Ascending aorta (tissue), 2 donors: ENCODE data around the gene COQ2. TPM values are rescaled to one million over a fixed set of nuclear protein-coding genes. Genes with fewer than 3 reads are reported as not detected.

ENCODE experiments used
- DNase-seq, 2 donors: peaks; one replicate each; pipeline ENCODE4 v3.0.0-alpha.2; 2019; ENCODE audit warnings: low spot score in 2 of 2
- H3K27ac ChIP-seq, 2 donors: fragments of 200-600 bp; sonication (generic); one replicate each; pipeline ENCODE4 v1.5.1; 2016 to 2017; ENCODE audit warnings: mild to moderate bottlenecking in 1 of 2
- H3K27me3 ChIP-seq: fragments of 200-600 bp; sonication (generic); one replicate; pipeline ENCODE4 v1.5.1; 2017
- H3K36me3 ChIP-seq, 2 donors: fragments of 200-600 bp; sonication (generic); one replicate each; pipeline ENCODE4 v1.5.1; 2016
- H3K4me1 ChIP-seq, 2 donors: fragments of 200-600 bp; sonication (generic); one replicate each; pipeline ENCODE4 v1.5.1; 2016 to 2017; ENCODE audit warnings: mild to moderate bottlenecking in 1 of 2
- H3K4me3 ChIP-seq, 2 donors: fragments of 200-600 bp; sonication (generic); one replicate each; pipeline ENCODE4 v1.5.1; 2016 to 2017; ENCODE audit warnings: mild to moderate bottlenecking in 1 of 2
- H3K9me3 ChIP-seq, 2 donors: fragments of 200-600 bp; sonication (generic); one replicate each; pipeline ENCODE4 v1.5.1; 2016
- intact Hi-C: fragments of 100-400 bp; cut with DNase I; formaldehyde crosslinking; loops from one replicate; pipeline ENCODE4 v1.15.1; 2023
- total RNA-seq: library from RNA; depleted of rRNA; stranded (reverse); fragments of >200 nt; gene quantifications from one replicate; pipeline ENCODE4 v1.1.0, GENCODE V29; 2016
- TF ChIP-seq, protein P1 (sequence below), 3 experiments: fragments of 200-600 bp in 2 of 3; fragments of 450-650 bp in 1 of 3; sonication (generic) in 2 of 3; IDR thresholded peaks; one replicate each; pipeline ENCODE4 v1.5.1; 2016 to 2019; ENCODE audit warnings: antibody characterized with exemption in 3 of 3, mild to moderate bottlenecking in 1 of 3, moderate library complexity in 1 of 3

The COQ2 gene
- total RNA-seq, 1 donor from 2014 or later, result 9.7 TPM

DNA sequence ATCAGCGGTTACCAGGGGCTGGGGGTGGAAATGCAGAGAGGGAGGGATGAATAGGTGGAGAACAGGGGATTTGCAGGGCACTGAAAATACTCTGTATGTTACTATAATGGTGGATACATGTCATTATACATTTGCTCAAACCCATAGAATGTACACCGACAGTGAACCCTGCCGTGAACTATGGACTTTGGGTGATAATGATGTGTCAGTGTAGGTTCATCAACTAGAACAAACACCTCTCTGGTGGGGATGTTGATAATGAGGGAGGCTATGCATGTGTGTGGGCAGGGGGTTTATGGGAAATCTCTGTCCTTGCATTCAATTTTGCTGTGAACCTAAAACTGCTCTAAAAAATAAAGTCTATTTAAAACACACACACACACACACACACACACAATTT is 38.5 kb upstream of the COQ2 start:
- DNase-seq, result no peak
- intact Hi-C loops, result no loop called here

DNA sequence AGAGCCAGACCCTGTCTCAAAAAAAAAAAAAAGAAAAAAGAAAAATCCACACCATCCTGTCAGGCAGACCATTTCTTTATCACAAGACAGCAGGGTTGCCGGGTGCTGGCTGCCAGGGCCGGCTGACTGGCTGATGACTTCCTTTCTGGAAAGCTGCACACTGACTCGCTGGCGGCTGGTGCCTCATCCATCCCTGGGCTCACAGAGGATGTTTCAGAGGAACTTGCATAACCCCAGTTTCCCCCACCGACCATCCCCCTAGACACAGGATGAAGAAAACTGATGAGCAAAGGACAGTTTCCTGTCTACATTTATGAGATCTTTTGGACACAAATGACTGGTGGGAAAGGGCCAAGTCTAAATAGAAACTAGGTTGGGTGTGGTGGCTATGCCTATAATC is 36.0 kb upstream of the COQ2 start:
- intact Hi-C loops, result no loop called here
- Histone ChIP-seq H3K27ac (no peak overlapping the region), H3K4me3 (no peak overlapping the region)

More for the DNA sequence above, 38.5 kb upstream of the COQ2 start:
- H3K27me3 ChIP-seq, result no peaks in the 10 kb centered on the region
- H3K4me1 ChIP-seq, result no peaks in the 10 kb centered on the region
- no peak overlapping the region for H3K4me3 ChIP-seq
- TF ChIP-seq, protein P1, sequence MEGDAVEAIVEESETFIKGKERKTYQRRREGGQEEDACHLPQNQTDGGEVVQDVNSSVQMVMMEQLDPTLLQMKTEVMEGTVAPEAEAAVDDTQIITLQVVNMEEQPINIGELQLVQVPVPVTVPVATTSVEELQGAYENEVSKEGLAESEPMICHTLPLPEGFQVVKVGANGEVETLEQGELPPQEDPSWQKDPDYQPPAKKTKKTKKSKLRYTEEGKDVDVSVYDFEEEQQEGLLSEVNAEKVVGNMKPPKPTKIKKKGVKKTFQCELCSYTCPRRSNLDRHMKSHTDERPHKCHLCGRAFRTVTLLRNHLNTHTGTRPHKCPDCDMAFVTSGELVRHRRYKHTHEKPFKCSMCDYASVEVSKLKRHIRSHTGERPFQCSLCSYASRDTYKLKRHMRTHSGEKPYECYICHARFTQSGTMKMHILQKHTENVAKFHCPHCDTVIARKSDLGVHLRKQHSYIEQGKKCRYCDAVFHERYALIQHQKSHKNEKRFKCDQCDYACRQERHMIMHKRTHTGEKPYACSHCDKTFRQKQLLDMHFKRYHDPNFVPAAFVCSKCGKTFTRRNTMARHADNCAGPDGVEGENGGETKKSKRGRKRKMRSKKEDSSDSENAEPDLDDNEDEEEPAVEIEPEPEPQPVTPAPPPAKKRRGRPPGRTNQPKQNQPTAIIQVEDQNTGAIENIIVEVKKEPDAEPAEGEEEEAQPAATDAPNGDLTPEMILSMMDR (IDR thresholded peaks at IDR 0.05), result no peak
- no peaks in the 10 kb centered on the region for H3K9me3 ChIP-seq
- no peak overlapping the region for H3K27ac ChIP-seq
- no peaks in the 10 kb centered on the region for H3K36me3 ChIP-seq

DNA sequence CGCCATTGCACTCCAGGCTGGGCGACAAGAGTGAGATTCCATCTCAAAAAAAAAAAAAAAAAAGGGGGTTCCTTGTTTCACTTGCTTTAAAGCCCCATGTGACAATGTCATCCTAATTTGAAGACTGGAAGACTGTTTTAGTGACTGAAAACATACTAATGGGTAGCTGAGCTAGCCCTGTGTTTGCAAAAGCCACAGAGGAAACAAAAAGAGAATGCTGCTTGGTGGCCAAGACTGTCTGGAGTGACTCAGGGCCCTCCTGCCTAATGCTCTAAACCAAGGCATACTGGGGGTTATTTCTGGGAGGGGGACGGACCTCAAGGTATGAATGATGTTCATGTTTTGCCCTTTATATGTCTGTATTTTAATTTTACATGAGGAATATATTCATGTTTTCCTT is 34.1 kb upstream of the COQ2 start:
- no peaks in the 10 kb centered on the region for H3K4me1 ChIP-seq
- no peaks in the 10 kb centered on the region for H3K36me3 ChIP-seq
- H3K9me3 ChIP-seq, result no peaks in the 10 kb centered on the region
- no peaks in the 10 kb centered on the region for H3K27me3 ChIP-seq
- H3K4me3 ChIP-seq, result no peak overlapping the region
- no peak for DNase-seq
- no peak overlapping the region for H3K27ac ChIP-seq
- intact Hi-C loops, result no loop called here
- TF ChIP-seq, protein P1 (IDR thresholded peaks at IDR 0.05), result no peak

More for the DNA sequence above, 36.0 kb upstream of the COQ2 start:
- H3K4me1 ChIP-seq, result no peaks in the 10 kb centered on the region
- no peaks in the 10 kb centered on the region for H3K36me3 ChIP-seq
- TF ChIP-seq, protein P1 (IDR thresholded peaks at IDR 0.05), result no peak
- DNase-seq, result peak; percentile 48 to 75
- H3K9me3 ChIP-seq, result no peaks in the 10 kb centered on the region
- no peaks in the 10 kb centered on the region for H3K27me3 ChIP-seq

DNA sequence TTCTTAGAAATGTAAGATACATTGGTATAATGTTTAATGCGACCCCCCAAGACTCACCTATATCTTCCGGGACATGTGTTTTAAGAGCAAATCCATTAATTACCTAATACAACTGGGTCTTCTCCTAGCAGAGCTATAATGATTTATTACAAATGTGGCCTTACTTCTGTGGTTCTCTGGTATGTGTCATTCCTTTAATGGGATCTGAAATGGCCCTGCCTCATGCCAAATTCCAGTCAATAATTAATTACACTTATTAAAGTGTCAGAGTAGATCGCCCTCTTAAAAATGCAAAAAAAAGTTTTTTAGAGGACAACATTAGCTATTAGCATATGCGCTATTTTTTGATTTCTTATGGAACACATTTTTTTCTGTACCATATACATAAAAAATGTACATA is 33.1 kb upstream of the COQ2 start:
- intact Hi-C loops, result no loop called here
- H3K4me3 ChIP-seq, result no peak overlapping the region
- no peaks in the 10 kb centered on the region for H3K4me1 ChIP-seq
- no peaks in the 10 kb centered on the region for H3K27me3 ChIP-seq
- H3K27ac ChIP-seq, result no peak overlapping the region
- H3K36me3 ChIP-seq, result no peaks in the 10 kb centered on the region
- no peaks in the 10 kb centered on the region for H3K9me3 ChIP-seq
- TF ChIP-seq, protein P1 (IDR thresholded peaks at IDR 0.05), result no peak
- DNase-seq, result no peak

DNA sequence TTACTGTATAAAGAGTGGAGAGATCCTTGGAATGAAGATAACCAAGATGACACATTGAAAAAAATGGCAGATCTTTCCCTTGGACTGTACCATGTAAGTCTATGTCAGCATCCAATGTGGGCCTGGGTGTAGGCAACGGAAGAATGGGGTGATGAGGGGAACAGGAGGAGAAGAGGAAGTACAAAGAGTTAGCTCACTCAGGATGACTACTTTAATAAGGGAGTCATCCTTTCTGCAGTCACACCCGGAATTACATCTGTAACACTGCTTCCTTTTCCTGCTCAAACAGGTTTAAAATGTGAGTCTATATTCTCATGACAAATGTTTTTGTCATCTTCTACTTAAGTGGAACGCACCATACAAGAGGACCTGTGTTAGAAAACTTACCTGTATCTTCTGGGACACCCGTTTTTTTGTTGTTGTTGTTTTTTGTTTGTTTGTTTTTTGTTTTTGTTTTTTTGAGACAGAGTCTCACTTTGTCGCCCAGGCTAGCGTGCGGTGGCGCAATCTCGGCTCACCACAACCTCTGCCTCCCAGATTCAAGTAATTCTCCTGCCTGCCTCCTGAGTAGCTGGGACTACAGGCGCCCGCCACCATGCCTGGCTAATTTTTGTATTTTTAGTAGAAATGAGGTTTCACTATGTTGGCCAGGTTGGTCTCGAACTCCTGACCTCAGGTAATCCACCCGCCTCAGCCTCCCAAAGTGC is 32.0 kb upstream of the COQ2 start:
- H3K9me3 ChIP-seq, result no peaks in the 10 kb centered on the region
- H3K27ac ChIP-seq, result no peak overlapping the region
- H3K27me3 ChIP-seq, result no peaks in the 10 kb centered on the region
- DNase-seq, result no peak
- TF ChIP-seq, protein P1 (IDR thresholded peaks at IDR 0.05), result no peak
- intact Hi-C loops, result no loop called here
- H3K36me3 ChIP-seq, result no peaks in the 10 kb centered on the region
- H3K4me1 ChIP-seq, result no peaks in the 10 kb centered on the region
- H3K4me3 ChIP-seq, result no peak overlapping the region
